OCI-LY7 (cell line): ENCODE data around the gene S1PR4.

Experiments used
- EZH2phosphoT487 ChIP-seq: fragments of 200-600 bp; sonication (generic); IDR thresholded peaks from 2 replicates; pipeline ENCODE4 v1.6.1; 2018; ENCODE audit warnings: low read depth, borderline replicate concordance, mild to moderate bottlenecking, mixed run types, antibody characterized with exemption, low read length, moderate library complexity, mixed read lengths
- TF ChIP-seq, protein P1 (sequence below): fragments of 200-600 bp; sonication (generic); conservative IDR thresholded peaks from 2 replicates; pipeline ENCODE4 v1.5.1; 2014; ENCODE audit warnings: mild to moderate bottlenecking, antibody characterized with exemption, low read length, moderate library complexity, mixed read lengths

- TF ChIP-seq, protein P1, sequence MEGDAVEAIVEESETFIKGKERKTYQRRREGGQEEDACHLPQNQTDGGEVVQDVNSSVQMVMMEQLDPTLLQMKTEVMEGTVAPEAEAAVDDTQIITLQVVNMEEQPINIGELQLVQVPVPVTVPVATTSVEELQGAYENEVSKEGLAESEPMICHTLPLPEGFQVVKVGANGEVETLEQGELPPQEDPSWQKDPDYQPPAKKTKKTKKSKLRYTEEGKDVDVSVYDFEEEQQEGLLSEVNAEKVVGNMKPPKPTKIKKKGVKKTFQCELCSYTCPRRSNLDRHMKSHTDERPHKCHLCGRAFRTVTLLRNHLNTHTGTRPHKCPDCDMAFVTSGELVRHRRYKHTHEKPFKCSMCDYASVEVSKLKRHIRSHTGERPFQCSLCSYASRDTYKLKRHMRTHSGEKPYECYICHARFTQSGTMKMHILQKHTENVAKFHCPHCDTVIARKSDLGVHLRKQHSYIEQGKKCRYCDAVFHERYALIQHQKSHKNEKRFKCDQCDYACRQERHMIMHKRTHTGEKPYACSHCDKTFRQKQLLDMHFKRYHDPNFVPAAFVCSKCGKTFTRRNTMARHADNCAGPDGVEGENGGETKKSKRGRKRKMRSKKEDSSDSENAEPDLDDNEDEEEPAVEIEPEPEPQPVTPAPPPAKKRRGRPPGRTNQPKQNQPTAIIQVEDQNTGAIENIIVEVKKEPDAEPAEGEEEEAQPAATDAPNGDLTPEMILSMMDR, result no peak
- TF ChIP-seq EZH2phosphoT487, result no peak
Measured at GRCh38 chr19:3227054-3227626, 48.6 kb downstream of the S1PR4 start.
